ENCODE data around the gene BDH1. TPM values are rescaled to one million over a fixed set of nuclear protein-coding genes. Genes with fewer than 3 reads are reported as not detected.

BDH1 gene
- total RNA-seq, 1 donor from 2014 or later = not detected

GRCh38 chr3:197460639-197461038 is 95.1 kb downstream of the BDH1 start:
- DNase-seq (ENCODE audit: low spot score in 2 of 2) = no peak
- no peak for TF ChIP-seq CTCF (IDR thresholded peaks at IDR 0.05)

DNA sequence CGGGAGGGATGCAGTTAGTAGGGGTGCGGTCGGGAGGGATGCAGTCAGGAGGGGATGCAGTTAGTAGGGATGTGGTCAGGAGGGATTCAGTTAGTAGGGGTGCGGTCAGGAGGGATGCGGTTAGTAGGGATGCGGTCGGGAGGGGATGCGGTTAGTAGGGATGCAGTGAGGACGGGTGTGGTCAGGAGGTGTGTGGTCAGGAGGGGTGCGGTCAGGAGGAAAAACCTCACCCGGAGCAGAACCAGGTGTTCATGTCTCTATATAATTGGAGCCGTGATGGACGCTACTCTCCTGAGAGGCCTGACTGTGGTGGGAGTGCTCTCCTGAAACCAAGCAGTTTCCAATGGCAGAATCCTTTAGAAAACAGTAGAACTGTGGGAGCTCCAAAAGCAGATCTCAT is 95.8 kb downstream of the BDH1 start:
- Histone ChIP-seq H3K4me3 (no peak overlapping the region), H3K4me1 (peaks cover 0 to 8% of the 10 kb centered on the region in 2 donors), H3K9me3 (no peaks in the 10 kb centered on the region), H3K27me3 (no peaks in the 10 kb centered on the region), H3K36me3 (no peaks in the 10 kb centered on the region), H3K27ac (no peak overlapping the region)
- DNase-seq (ENCODE audit: low spot score in 2 of 2) = no peak
- TF ChIP-seq CTCF (IDR thresholded peaks at IDR 0.05) = no peak
- intact Hi-C loops (cut with DNase I) = no loop called here

More at GRCh38 chr3:197460639-197461038, 95.1 kb downstream of the BDH1 start:
- Histone ChIP-seq H3K4me3 (no peak overlapping the region), H3K4me1 (peaks cover 0 to 8% of the 10 kb centered on the region in 2 donors), H3K27ac (no peak overlapping the region), H3K27me3 (no peaks in the 10 kb centered on the region), H3K36me3 (no peaks in the 10 kb centered on the region), H3K9me3 (no peaks in the 10 kb centered on the region)
- intact Hi-C loops (cut with DNase I) = no loop called here

Other genes starting within 250 kb of the BDH1 start
- 27.4 TPM for gene RUBCN, start 180.9 kb upstream of the BDH1 start, total RNA-seq
- 14.0 TPM for gene FYTTD1, start 193.9 kb upstream of the BDH1 start, total RNA-seq
- 22.2 TPM for gene LRCH3, start 235.3 kb upstream of the BDH1 start, total RNA-seq